GM23338 (cell line): ENCODE data around the gene DHX29. TPM values are rescaled to one million over a fixed set of nuclear protein-coding genes. Genes with fewer than 3 reads are reported as not detected.
A peak's percentile ranks its signal among the peaks of the same experiment; 100 is the strongest.

ENCODE experiments used
- ATAC-seq: fragments of 200-7000 bp; cut with Tn5 transposase; 3 replicates; pipeline ENCODE4 v1.9.1; 2020
- DNase-seq: peaks from one replicate; pipeline ENCODE4 v3.0.0-alpha.2; 2015; ENCODE audit warnings: low spot score
- H2AFZ ChIP-seq: fragments of 200-600 bp; sonication (generic); 2 replicates; pipeline ENCODE4 v1.8.0; 2016; ENCODE audit warnings: antibody characterized with exemption, mild to moderate bottlenecking, moderate library complexity
- H3F3A ChIP-seq: fragments of 200-600 bp; sonication (generic); replicated peaks from 2 replicates; pipeline ENCODE4 v1.8.0; 2017; ENCODE audit warnings: antibody characterized with exemption, mixed run types, low read depth
- H3K27ac ChIP-seq: fragments of 200-600 bp; sonication (generic); 2 replicates; pipeline ENCODE4 v1.6.1; 2016; ENCODE audit warnings: low read depth
- H3K27me3 ChIP-seq: fragments of 200-600 bp; sonication (generic); 2 replicates; pipeline ENCODE4 v1.8.0; 2016; ENCODE audit warnings: mild to moderate bottlenecking, mixed run types, moderate library complexity; ENCODE audit not compliant: insufficient read depth
- H3K36me3 ChIP-seq: fragments of 200-600 bp; sonication (generic); 2 replicates; pipeline ENCODE4 v1.8.0; 2016; ENCODE audit warnings: mild to moderate bottlenecking; ENCODE audit not compliant: insufficient read depth
- H3K4me1 ChIP-seq: fragments of 200-600 bp; sonication (generic); 2 replicates; pipeline ENCODE4 v1.8.0; 2016; ENCODE audit warnings: mild to moderate bottlenecking, moderate library complexity; ENCODE audit not compliant: insufficient read depth
- H3K4me2 ChIP-seq: fragments of 200-600 bp; sonication (generic); 2 replicates; pipeline ENCODE4 v1.7.1; 2017; ENCODE audit warnings: mixed run types
- H3K4me3 ChIP-seq: fragments of 200-600 bp; sonication (generic); 2 replicates; pipeline ENCODE4 v1.6.1; 2016; ENCODE audit warnings: mixed run types
- H3K79me2 ChIP-seq: fragments of 200-600 bp; sonication (generic); replicated peaks from 2 replicates; pipeline ENCODE4 v1.8.0; 2017; ENCODE audit warnings: mild to moderate bottlenecking; ENCODE audit not compliant: insufficient read depth
- H3K9me2 ChIP-seq: fragments of 200-600 bp; sonication (generic); 2 replicates; pipeline ENCODE4 v1.8.0; 2017; ENCODE audit not compliant: insufficient read depth
- H4K20me1 ChIP-seq: fragments of 200-600 bp; sonication (generic); replicated peaks from 2 replicates; pipeline ENCODE4 v1.8.0; 2017; ENCODE audit warnings: mild to moderate bottlenecking; ENCODE audit not compliant: insufficient read depth
- H3K27ac Mint-ChIP-seq: 2 replicates; pipeline ENCODE4 v1.8.0; 2020; ENCODE audit warnings: inconsistent platforms, mild to moderate bottlenecking, moderate library complexity, mixed read lengths
- H3K27me3 Mint-ChIP-seq: 3 replicates; pipeline ENCODE4 v1.8.0; 2022; ENCODE audit warnings: low read depth, mild to moderate bottlenecking, moderate library complexity, mixed read lengths, inconsistent platforms; ENCODE audit not compliant: insufficient read depth, poor library complexity
- H3K36me3 Mint-ChIP-seq: 3 replicates; pipeline ENCODE4 v1.8.0; 2021; ENCODE audit warnings: low read depth, mild to moderate bottlenecking, inconsistent platforms, moderate library complexity, mixed read lengths
- H3K4me1 Mint-ChIP-seq: 3 replicates; pipeline ENCODE4 v1.8.0; 2020; ENCODE audit warnings: mild to moderate bottlenecking, inconsistent platforms, mixed read lengths
- H3K4me3 Mint-ChIP-seq: 3 replicates; pipeline ENCODE4 v1.8.0; 2021; ENCODE audit warnings: moderate library complexity, mild to moderate bottlenecking, inconsistent platforms, mixed read lengths
- H3K9me3 Mint-ChIP-seq: 3 replicates; pipeline ENCODE4 v1.8.0; 2020; ENCODE audit warnings: moderate library complexity, mild to moderate bottlenecking, inconsistent platforms, mixed read lengths
- CREB1 ChIP-seq: fragments of 250-450 bp; sonication (Bioruptor Pico); IDR thresholded peaks from 2 replicates; pipeline ENCODE4 v1.5.0; 2020; ENCODE audit warnings: low read depth, mild to moderate bottlenecking, moderate library complexity
- EZH2 ChIP-seq: fragments of 200-600 bp; sonication (generic); IDR thresholded peaks from one replicate; pipeline ENCODE4 v1.8.0; 2017; ENCODE audit warnings: antibody characterized with exemption, mild to moderate bottlenecking, low read depth; ENCODE audit not compliant: unreplicated experiment
- EZH2phosphoT487 ChIP-seq: fragments of 200-600 bp; sonication (generic); IDR thresholded peaks from one replicate; pipeline ENCODE4 v1.8.1; 2018; ENCODE audit warnings: antibody characterized with exemption; ENCODE audit not compliant: unreplicated experiment
- JUNB ChIP-seq: IDR thresholded peaks from one replicate; pipeline ENCODE4 v1.6.1; 2016; ENCODE audit warnings: antibody characterized with exemption; ENCODE audit not compliant: unreplicated experiment
- NANOG ChIP-seq: IDR thresholded peaks from 2 replicates; pipeline ENCODE4 v1.6.1; 2016; ENCODE audit warnings: antibody characterized with exemption, borderline replicate concordance
- POLR2AphosphoS5 ChIP-seq: IDR thresholded peaks from 2 replicates; pipeline ENCODE4 v1.6.1; 2016; ENCODE audit warnings: antibody characterized with exemption, low read depth
- STAT1 ChIP-seq: IDR thresholded peaks from one replicate; pipeline ENCODE4 v1.6.1; 2016; ENCODE audit warnings: antibody characterized with exemption; ENCODE audit not compliant: unreplicated experiment
- ZNF114 ChIP-seq: fragments of 250-450 bp; sonication (Bioruptor Pico); IDR thresholded peaks from 2 replicates; pipeline ENCODE4 v1.5.0; 2020; ENCODE audit warnings: mild to moderate bottlenecking, moderate library complexity
- ZNF331 ChIP-seq: fragments of 250-450 bp; sonication (Bioruptor Pico); IDR thresholded peaks from 2 replicates; pipeline ENCODE4 v1.5.0; 2020; ENCODE audit warnings: low read depth, mild to moderate bottlenecking, moderate library complexity
- polyA plus RNA-seq: library from polyadenylated mRNA; unstranded; fragments of >200 nt; fragmentation: Nextera tagmentation; extraction: Ambion mirVana; gene quantifications from 2 replicates; pipeline ENCODE4 v1.2.1, GENCODE V29; 2016
- total RNA-seq: library from RNA; depleted of rRNA; stranded (reverse); fragments of >200 nt; shearing (Covaris generic); gene quantifications from 2 replicates; pipeline ENCODE4 v1.2.3, GENCODE V29; 2014
- TF ChIP-seq, protein P1 (sequence below): IDR thresholded peaks from one replicate; pipeline ENCODE4 v1.6.1; 2018; ENCODE audit warnings: antibody characterized with exemption; ENCODE audit not compliant: unreplicated experiment
- TF ChIP-seq, protein P2 (sequence below): fragments of 250-450 bp; sonication (Bioruptor Pico); IDR thresholded peaks from 2 replicates; pipeline ENCODE4 v1.5.0; 2020; ENCODE audit warnings: mild to moderate bottlenecking, moderate library complexity
- TF ChIP-seq, protein P3 (sequence below): IDR thresholded peaks from 2 replicates; pipeline ENCODE4 v1.6.1; 2016; ENCODE audit warnings: antibody characterized with exemption
- TF ChIP-seq, protein P4 (sequence below), 2 experiments: fragments of 200-600 bp in 1 of 2; sonication (generic) in 1 of 2; conservative IDR thresholded peaks; 2 replicates each; pipeline versions ENCODE4 v1.5.1 to v1.6.1; 2016 to 2017; ENCODE audit warnings: antibody characterized with exemption in 2 of 2, low read depth in 2 of 2, mild to moderate bottlenecking in 2 of 2, moderate library complexity in 1 of 2

The DHX29 gene
- total and polyA plus RNA-seq, 2 experiments from 2014 or later = 34.6 to 137 TPM

DNA sequence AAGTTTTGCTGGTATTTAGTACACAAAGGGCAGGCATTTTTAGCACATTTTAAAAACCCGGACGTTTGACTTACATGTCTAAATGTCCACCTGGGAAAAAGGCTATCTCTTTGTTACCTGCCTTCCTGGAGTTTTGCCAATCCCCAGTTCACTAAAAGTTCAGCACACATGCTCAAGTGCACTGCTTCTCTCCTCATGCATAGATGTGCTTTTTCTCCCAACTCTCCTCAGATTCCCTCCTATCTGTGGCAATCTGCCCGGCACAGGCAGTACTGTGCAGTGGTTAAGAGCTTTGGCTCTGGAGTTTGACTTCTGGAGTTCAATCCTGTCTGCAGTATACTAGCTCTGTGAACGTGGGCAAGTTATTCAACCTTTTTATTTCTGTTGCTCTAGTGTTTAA lies 65.7 kb downstream of the DHX29 start:
- DNase-seq (peak; percentile 22), ATAC-seq (no peak)
- Histone ChIP-seq H3K4me2 (no peak overlapping the region), H3K79me2 (no peaks in the 10 kb centered on the region), H2AFZ (no peak overlapping the region), H3K4me1 (no peaks in the 10 kb centered on the region), H4K20me1 (no peaks in the 10 kb centered on the region), H3K9me2 (no peaks in the 10 kb centered on the region), H3K27ac (no peak overlapping the region), H3K27me3 (peaks cover 21% of the 10 kb centered on the region), H3F3A (no peaks in the 10 kb centered on the region), H3K36me3 (no peaks in the 10 kb centered on the region), H3K4me3 (no peak overlapping the region)
- TF ChIP-seq, protein P1, sequence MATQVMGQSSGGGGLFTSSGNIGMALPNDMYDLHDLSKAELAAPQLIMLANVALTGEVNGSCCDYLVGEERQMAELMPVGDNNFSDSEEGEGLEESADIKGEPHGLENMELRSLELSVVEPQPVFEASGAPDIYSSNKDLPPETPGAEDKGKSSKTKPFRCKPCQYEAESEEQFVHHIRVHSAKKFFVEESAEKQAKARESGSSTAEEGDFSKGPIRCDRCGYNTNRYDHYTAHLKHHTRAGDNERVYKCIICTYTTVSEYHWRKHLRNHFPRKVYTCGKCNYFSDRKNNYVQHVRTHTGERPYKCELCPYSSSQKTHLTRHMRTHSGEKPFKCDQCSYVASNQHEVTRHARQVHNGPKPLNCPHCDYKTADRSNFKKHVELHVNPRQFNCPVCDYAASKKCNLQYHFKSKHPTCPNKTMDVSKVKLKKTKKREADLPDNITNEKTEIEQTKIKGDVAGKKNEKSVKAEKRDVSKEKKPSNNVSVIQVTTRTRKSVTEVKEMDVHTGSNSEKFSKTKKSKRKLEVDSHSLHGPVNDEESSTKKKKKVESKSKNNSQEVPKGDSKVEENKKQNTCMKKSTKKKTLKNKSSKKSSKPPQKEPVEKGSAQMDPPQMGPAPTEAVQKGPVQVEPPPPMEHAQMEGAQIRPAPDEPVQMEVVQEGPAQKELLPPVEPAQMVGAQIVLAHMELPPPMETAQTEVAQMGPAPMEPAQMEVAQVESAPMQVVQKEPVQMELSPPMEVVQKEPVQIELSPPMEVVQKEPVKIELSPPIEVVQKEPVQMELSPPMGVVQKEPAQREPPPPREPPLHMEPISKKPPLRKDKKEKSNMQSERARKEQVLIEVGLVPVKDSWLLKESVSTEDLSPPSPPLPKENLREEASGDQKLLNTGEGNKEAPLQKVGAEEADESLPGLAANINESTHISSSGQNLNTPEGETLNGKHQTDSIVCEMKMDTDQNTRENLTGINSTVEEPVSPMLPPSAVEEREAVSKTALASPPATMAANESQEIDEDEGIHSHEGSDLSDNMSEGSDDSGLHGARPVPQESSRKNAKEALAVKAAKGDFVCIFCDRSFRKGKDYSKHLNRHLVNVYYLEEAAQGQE = no peak
- no peak for TF ChIP-seq NANOG
- no peak for TF ChIP-seq JUNB
- TF ChIP-seq, protein P2, sequence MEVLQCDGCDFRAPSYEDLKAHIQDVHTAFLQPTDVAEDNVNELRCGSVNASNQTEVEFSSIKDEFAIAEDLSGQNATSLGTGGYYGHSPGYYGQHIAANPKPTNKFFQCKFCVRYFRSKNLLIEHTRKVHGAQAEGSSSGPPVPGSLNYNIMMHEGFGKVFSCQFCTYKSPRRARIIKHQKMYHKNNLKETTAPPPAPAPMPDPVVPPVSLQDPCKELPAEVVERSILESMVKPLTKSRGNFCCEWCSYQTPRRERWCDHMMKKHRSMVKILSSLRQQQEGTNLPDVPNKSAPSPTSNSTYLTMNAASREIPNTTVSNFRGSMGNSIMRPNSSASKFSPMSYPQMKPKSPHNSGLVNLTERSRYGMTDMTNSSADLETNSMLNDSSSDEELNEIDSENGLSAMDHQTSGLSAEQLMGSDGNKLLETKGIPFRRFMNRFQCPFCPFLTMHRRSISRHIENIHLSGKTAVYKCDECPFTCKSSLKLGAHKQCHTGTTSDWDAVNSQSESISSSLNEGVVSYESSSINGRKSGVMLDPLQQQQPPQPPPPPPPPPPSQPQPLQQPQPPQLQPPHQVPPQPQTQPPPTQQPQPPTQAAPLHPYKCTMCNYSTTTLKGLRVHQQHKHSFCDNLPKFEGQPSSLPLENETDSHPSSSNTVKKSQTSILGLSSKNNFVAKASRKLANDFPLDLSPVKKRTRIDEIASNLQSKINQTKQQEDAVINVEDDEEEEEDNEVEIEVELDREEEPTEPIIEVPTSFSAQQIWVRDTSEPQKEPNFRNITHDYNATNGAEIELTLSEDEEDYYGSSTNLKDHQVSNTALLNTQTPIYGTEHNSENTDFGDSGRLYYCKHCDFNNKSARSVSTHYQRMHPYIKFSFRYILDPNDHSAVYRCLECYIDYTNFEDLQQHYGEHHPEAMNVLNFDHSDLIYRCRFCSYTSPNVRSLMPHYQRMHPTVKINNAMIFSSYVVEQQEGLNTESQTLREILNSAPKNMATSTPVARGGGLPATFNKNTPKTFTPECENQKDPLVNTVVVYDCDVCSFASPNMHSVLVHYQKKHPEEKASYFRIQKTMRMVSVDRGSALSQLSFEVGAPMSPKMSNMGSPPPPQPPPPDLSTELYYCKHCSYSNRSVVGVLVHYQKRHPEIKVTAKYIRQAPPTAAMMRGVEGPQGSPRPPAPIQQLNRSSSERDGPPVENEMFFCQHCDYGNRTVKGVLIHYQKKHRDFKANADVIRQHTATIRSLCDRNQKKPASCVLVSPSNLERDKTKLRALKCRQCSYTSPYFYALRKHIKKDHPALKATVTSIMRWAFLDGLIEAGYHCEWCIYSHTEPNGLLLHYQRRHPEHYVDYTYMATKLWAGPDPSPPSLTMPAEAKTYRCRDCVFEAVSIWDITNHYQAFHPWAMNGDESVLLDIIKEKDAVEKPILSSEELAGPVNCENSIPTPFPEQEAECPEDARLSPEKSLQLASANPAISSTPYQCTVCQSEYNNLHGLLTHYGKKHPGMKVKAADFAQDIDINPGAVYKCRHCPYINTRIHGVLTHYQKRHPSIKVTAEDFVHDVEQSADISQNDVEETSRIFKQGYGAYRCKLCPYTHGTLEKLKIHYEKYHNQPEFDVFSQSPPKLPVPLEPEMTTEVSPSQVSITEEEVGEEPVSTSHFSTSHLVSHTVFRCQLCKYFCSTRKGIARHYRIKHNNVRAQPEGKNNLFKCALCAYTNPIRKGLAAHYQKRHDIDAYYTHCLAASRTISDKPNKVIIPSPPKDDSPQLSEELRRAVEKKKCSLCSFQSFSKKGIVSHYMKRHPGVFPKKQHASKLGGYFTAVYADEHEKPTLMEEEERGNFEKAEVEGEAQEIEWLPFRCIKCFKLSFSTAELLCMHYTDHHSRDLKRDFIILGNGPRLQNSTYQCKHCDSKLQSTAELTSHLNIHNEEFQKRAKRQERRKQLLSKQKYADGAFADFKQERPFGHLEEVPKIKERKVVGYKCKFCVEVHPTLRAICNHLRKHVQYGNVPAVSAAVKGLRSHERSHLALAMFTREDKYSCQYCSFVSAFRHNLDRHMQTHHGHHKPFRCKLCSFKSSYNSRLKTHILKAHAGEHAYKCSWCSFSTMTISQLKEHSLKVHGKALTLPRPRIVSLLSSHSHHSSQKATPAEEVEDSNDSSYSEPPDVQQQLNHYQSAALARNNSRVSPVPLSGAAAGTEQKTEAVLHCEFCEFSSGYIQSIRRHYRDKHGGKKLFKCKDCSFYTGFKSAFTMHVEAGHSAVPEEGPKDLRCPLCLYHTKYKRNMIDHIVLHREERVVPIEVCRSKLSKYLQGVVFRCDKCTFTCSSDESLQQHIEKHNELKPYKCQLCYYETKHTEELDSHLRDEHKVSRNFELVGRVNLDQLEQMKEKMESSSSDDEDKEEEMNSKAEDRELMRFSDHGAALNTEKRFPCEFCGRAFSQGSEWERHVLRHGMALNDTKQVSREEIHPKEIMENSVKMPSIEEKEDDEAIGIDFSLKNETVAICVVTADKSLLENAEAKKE (CRISPR knock-in tag) = no peak
- no peak for TF ChIP-seq EZH2
- no peak for TF ChIP-seq EZH2phosphoT487
- TF ChIP-seq CREB1 = no peak
- TF ChIP-seq, protein P3, sequence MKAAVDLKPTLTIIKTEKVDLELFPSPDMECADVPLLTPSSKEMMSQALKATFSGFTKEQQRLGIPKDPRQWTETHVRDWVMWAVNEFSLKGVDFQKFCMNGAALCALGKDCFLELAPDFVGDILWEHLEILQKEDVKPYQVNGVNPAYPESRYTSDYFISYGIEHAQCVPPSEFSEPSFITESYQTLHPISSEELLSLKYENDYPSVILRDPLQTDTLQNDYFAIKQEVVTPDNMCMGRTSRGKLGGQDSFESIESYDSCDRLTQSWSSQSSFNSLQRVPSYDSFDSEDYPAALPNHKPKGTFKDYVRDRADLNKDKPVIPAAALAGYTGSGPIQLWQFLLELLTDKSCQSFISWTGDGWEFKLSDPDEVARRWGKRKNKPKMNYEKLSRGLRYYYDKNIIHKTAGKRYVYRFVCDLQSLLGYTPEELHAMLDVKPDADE = no peak
- no peak for TF ChIP-seq POLR2AphosphoS5
- TF ChIP-seq, protein P4, sequence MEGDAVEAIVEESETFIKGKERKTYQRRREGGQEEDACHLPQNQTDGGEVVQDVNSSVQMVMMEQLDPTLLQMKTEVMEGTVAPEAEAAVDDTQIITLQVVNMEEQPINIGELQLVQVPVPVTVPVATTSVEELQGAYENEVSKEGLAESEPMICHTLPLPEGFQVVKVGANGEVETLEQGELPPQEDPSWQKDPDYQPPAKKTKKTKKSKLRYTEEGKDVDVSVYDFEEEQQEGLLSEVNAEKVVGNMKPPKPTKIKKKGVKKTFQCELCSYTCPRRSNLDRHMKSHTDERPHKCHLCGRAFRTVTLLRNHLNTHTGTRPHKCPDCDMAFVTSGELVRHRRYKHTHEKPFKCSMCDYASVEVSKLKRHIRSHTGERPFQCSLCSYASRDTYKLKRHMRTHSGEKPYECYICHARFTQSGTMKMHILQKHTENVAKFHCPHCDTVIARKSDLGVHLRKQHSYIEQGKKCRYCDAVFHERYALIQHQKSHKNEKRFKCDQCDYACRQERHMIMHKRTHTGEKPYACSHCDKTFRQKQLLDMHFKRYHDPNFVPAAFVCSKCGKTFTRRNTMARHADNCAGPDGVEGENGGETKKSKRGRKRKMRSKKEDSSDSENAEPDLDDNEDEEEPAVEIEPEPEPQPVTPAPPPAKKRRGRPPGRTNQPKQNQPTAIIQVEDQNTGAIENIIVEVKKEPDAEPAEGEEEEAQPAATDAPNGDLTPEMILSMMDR (conservative IDR thresholded peaks at IDR 0.05; ENCODE audit: low read depth in 2 of 2) = no peak
- no peak for TF ChIP-seq STAT1
- no peak for TF ChIP-seq ZNF331
- TF ChIP-seq ZNF114 = no peak
- H3K27me3 Mint-ChIP-seq = peaks cover 3% of the 10 kb centered on the region
- H3K4me3 Mint-ChIP-seq = no peak overlapping the region
- H3K4me1 Mint-ChIP-seq = no peaks in the 10 kb centered on the region; the same call in 2 of the 3 replicates
- H3K36me3 Mint-ChIP-seq = no peaks in the 10 kb centered on the region
- H3K27ac Mint-ChIP-seq = no peak overlapping the region
- no peaks in the 10 kb centered on the region for H3K9me3 Mint-ChIP-seq
